ENCODE results near the gene TEX55.

DNA sequence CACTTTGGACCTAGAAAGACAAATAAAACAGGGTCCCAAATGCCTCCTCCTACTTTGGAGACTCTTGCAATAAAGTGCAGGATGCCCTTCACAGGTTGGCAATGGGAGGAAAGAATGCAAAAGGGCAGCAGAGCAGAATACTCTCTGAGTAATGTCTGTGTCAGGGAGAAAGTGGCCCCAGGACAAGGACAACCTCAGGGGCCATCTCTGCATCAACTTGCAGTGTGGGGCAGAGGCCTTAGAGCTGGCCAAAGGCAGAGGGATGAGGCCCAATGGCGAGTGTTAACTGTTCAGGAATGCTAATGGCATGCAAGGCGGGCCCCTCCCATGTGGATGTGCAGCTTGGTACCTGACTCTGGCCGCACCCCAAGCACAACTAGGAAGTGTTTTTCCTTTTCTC lies 35.8 kb downstream of the TEX55 start:
- TF ChIP-seq CTCF (IDR thresholded peaks at IDR 0.05) (no peak), EZH2 (IDR thresholded peaks at IDR 0.05) (no peak), EZH2phosphoT487 (IDR thresholded peaks at IDR 0.05) (no peak)

Measured in neural progenitor cell (in vitro differentiated cells).